ENCODE results near the gene EPB41L1. TPM values are rescaled to one million over a fixed set of nuclear protein-coding genes. Genes with fewer than 3 reads are reported as not detected.

Gene EPB41L1
- total RNA-seq, 1 donor from 2014 or later: 32.7 TPM

DNA sequence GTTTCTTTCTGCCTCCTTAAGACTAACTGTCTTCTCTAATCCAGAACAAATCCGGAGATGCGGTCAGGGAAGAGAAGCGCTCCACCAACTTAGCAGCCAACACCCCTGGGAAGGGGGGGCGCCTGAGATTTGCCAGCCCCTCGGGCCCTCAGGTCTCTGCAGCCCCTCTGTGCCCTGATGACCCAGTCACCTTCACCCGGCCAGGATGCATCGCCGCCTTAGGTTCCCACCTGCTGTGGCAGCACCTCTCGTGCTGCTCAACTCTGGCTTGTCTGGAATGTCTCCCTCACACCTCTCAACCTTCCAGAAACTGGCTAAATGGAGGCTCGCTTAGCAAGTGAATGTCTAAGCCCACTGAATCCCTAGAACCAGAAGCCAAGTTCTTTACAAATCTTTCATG lies 53.7 kb downstream of the EPB41L1 start:
- TF ChIP-seq EZH2 (IDR thresholded peaks at IDR 0.05) (no peak), EZH2phosphoT487 (IDR thresholded peaks at IDR 0.05) (no peak)
- Histone ChIP-seq H3K9me3 (ENCODE audit: low read depth) (no peaks in the 10 kb centered on the region), H3K4me3 (no peak overlapping the region), H3K79me2 (ENCODE audit: low read depth) (no peaks in the 10 kb centered on the region), H3K4me1 (no peaks in the 10 kb centered on the region), H4K20me1 (ENCODE audit: low read depth) (no peaks in the 10 kb centered on the region), H3K27me3 (no peaks in the 10 kb centered on the region), H3K4me2 (no peak overlapping the region), H3K9ac (no peak overlapping the region), H3K27ac (no peak overlapping the region), H3F3A (ENCODE audit: low read depth) (no peaks in the 10 kb centered on the region), H3K36me3 (no peaks in the 10 kb centered on the region), H2AFZ (replicated peaks) (no peak overlapping the region)
- Mint-ChIP-seq H3K27me3 (ENCODE audit: insufficient read depth, low read depth) (peaks cover 7% of the 10 kb centered on the region), H3K27ac (peak overlapping the region; percentile 68), H3K9me3 (no peaks in the 10 kb centered on the region), H3K36me3 (peaks cover 9% of the 10 kb centered on the region), H3K4me1 (no peaks in the 10 kb centered on the region), H3K4me3 (no peak overlapping the region)
- DNase-seq (ENCODE audit: low spot score): no peak

DNA sequence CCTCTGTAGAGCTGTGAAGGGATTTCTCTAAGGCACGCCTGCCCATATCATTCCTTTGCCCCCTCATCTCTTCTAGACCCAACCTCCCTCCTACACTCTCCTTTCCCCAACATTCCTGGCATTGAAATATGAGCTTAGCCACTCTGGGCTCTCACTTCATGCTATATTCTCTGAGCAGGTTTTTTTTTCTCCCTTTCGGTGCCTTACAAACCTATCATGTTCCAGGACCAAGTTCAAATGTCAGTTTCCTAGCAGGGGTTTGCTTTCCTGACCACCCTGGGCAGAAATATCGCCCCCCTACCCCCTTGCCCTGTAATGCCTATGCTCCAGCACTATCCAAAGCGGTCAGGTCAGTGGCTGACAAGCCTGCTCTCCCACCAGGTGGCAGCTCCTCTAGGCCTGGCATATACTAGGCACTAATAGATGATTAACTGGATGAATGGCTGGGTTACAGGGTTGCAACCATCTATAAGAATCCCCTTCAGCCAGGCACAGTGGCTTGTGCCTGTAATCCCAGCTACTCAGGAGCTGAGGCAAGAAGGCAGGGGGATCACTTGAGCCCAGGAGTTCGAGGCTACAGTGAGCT lies 56.0 kb downstream of the EPB41L1 start:
- peaks cover 10% of the 10 kb centered on the region for H3K36me3 Mint-ChIP-seq
- no peaks in the 10 kb centered on the region for H3K4me1 Mint-ChIP-seq
- H3K27ac ChIP-seq: no peak overlapping the region
- H3K79me2 ChIP-seq (ENCODE audit: low read depth): no peaks in the 10 kb centered on the region
- H3K4me2 ChIP-seq: no peak overlapping the region
- H3K4me3 Mint-ChIP-seq: no peak overlapping the region
- H2AFZ ChIP-seq (replicated peaks): no peak overlapping the region
- H3K27ac Mint-ChIP-seq: peak overlapping the region; percentile 72
- no peaks in the 10 kb centered on the region for H3K27me3 ChIP-seq
- H4K20me1 ChIP-seq (ENCODE audit: low read depth): peaks cover 3% of the 10 kb centered on the region
- H3K9ac ChIP-seq: no peak overlapping the region
- H3K36me3 ChIP-seq: no peaks in the 10 kb centered on the region
- no peak overlapping the region for H3K4me3 ChIP-seq
- H3K4me1 ChIP-seq: no peaks in the 10 kb centered on the region
- H3K9me3 Mint-ChIP-seq: no peaks in the 10 kb centered on the region
- H3F3A ChIP-seq (ENCODE audit: low read depth): no peaks in the 10 kb centered on the region
- no peaks in the 10 kb centered on the region for H3K9me3 ChIP-seq (ENCODE audit: low read depth)
- DNase-seq (ENCODE audit: low spot score): no peak
- TF ChIP-seq EZH2phosphoT487 (IDR thresholded peaks at IDR 0.05) (no peak), EZH2 (IDR thresholded peaks at IDR 0.05) (no peak)
- TF ChIP-seq, protein P1, sequence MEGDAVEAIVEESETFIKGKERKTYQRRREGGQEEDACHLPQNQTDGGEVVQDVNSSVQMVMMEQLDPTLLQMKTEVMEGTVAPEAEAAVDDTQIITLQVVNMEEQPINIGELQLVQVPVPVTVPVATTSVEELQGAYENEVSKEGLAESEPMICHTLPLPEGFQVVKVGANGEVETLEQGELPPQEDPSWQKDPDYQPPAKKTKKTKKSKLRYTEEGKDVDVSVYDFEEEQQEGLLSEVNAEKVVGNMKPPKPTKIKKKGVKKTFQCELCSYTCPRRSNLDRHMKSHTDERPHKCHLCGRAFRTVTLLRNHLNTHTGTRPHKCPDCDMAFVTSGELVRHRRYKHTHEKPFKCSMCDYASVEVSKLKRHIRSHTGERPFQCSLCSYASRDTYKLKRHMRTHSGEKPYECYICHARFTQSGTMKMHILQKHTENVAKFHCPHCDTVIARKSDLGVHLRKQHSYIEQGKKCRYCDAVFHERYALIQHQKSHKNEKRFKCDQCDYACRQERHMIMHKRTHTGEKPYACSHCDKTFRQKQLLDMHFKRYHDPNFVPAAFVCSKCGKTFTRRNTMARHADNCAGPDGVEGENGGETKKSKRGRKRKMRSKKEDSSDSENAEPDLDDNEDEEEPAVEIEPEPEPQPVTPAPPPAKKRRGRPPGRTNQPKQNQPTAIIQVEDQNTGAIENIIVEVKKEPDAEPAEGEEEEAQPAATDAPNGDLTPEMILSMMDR (IDR thresholded peaks at IDR 0.05): no peak
- H3K27me3 Mint-ChIP-seq (ENCODE audit: insufficient read depth, low read depth): peaks cover 7% of the 10 kb centered on the region

DNA sequence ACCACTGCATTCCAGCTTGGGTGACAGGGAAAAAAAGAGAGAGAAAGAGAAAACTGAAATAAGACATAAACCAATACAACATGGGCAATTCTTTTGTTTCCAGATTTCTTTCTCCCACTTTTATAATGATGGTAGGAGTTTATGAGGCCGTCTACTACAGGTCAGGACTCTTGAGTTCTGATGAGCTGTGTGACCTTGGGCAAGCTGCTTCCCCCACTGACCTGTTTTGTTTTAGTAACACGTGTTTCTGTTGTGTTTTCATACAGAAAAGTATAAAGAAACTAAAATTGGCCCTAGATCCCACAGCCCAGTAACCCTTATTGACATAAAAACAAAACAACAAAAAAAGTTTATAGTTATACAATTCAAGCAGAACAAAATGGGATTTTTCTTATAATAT lies 58.8 kb downstream of the EPB41L1 start:
- H3K4me2 ChIP-seq: no peak overlapping the region
- H3K79me2 ChIP-seq (ENCODE audit: low read depth): no peaks in the 10 kb centered on the region
- no peak for TF ChIP-seq EZH2phosphoT487 (IDR thresholded peaks at IDR 0.05)
- TF ChIP-seq EZH2 (IDR thresholded peaks at IDR 0.05): no peak
- TF ChIP-seq, protein P1 (IDR thresholded peaks at IDR 0.05): no peak
- H3K9me3 ChIP-seq (ENCODE audit: low read depth): no peaks in the 10 kb centered on the region
- Mint-ChIP-seq H3K4me1 (peaks cover under 1% of the 10 kb centered on the region), H3K4me3 (no peak overlapping the region), H3K36me3 (peaks cover 3% of the 10 kb centered on the region), H3K27me3 (ENCODE audit: insufficient read depth, low read depth) (peaks cover 6% of the 10 kb centered on the region), H3K27ac (no peak overlapping the region), H3K9me3 (no peaks in the 10 kb centered on the region)
- no peaks in the 10 kb centered on the region for H3K27me3 ChIP-seq
- peaks cover 3% of the 10 kb centered on the region for H4K20me1 ChIP-seq (ENCODE audit: low read depth)
- no peak overlapping the region for H3K27ac ChIP-seq
- no peaks in the 10 kb centered on the region for H3F3A ChIP-seq (ENCODE audit: low read depth)
- H3K9ac ChIP-seq: no peak overlapping the region
- H3K4me3 ChIP-seq: no peak overlapping the region
- DNase-seq (ENCODE audit: low spot score): no peak
- no peak overlapping the region for H2AFZ ChIP-seq (replicated peaks)
- no peaks in the 10 kb centered on the region for H3K4me1 ChIP-seq
- H3K36me3 ChIP-seq: no peaks in the 10 kb centered on the region

DNA sequence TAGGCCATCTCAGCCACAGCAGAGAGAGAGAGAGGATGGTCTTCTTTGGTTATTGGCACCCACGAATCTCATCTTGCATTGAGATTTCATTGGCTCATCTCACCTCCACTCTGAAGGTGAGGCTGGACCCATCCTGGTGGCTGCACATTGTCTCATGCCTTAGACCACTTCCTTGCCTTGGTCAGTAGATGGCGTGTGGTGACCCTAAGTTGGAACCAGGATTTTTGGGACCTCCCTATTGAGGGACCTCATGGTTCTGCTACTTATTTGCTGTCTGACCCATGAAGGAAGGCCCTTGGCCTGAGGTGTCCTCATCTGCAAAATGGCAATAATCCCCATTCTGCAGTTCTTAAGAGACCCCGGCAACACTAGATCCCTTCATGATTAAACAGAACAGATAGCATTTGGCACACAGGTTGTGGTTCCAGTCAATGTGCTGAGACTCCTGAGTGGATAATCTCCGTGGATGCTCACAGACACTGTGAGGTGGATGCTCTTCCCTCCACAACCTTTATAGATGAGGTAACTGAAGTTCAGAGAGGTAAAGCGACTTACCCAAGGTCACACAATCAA lies 60.2 kb downstream of the EPB41L1 start:
- no peaks in the 10 kb centered on the region for H3K4me1 ChIP-seq
- H3K27me3 Mint-ChIP-seq (ENCODE audit: insufficient read depth, low read depth): peaks cover 6% of the 10 kb centered on the region
- H2AFZ ChIP-seq (replicated peaks): no peak overlapping the region
- peak; percentile 71 for DNase-seq (ENCODE audit: low spot score)
- no peak overlapping the region for H3K27ac ChIP-seq
- H3K4me3 Mint-ChIP-seq: no peak overlapping the region
- no peaks in the 10 kb centered on the region for H3K9me3 Mint-ChIP-seq
- H3K27ac Mint-ChIP-seq: no peak overlapping the region
- no peak overlapping the region for H3K4me2 ChIP-seq
- H3K4me1 Mint-ChIP-seq: peaks cover 2% of the 10 kb centered on the region
- H3K79me2 ChIP-seq (ENCODE audit: low read depth): no peaks in the 10 kb centered on the region
- no peak for TF ChIP-seq EZH2 (IDR thresholded peaks at IDR 0.05)
- TF ChIP-seq EZH2phosphoT487 (IDR thresholded peaks at IDR 0.05): no peak
- TF ChIP-seq, protein P1 (IDR thresholded peaks at IDR 0.05): peak; percentile 74
- no peaks in the 10 kb centered on the region for H3F3A ChIP-seq (ENCODE audit: low read depth)
- H3K4me3 ChIP-seq: no peak overlapping the region
- H4K20me1 ChIP-seq (ENCODE audit: low read depth): peaks cover 3% of the 10 kb centered on the region
- no peaks in the 10 kb centered on the region for H3K9me3 ChIP-seq (ENCODE audit: low read depth)
- no peaks in the 10 kb centered on the region for H3K27me3 ChIP-seq
- H3K36me3 Mint-ChIP-seq: peaks cover 3% of the 10 kb centered on the region
- H3K36me3 ChIP-seq: no peaks in the 10 kb centered on the region
- no peak overlapping the region for H3K9ac ChIP-seq
